Measurements from ENCODE around the gene DNAI7. TPM values are rescaled to one million over a fixed set of nuclear protein-coding genes. Genes with fewer than 3 reads are reported as not detected.

Gene DNAI7
- total and polyA plus RNA-seq, 4 donors, result 0.07 to 0.17 (median 0.14) TPM; not detected in 1

- Histone ChIP-seq H3K36me3 (ENCODE audit: control insufficient read depth in 4 of 4, insufficient read depth in 3 of 4, low read depth in 1 of 4, low read length in 3 of 4) (peaks cover 0 to 2% (median 0%) of the 10 kb centered on the region in 4 donors), H3K27ac (ENCODE audit: low read depth in 1 of 2, low read length in 2 of 2) (no peak overlapping the region), H3K4me3 (ENCODE audit: low read depth in 1 of 3, low read length in 3 of 3) (no peak overlapping the region), H3K27me3 (ENCODE audit: control insufficient read depth in 4 of 4, insufficient read depth in 4 of 4, low read length in 3 of 4) (no peaks in the 10 kb centered on the region), H3K9me3 (ENCODE audit: control insufficient read depth in 4 of 4, low read length in 3 of 4) (no peaks in the 10 kb centered on the region), H3K9ac (ENCODE audit: low read depth in 1 of 2, low read length in 2 of 2) (no peak overlapping the region), H3K4me1 (ENCODE audit: control insufficient read depth in 4 of 4, insufficient read depth in 4 of 4, low read length in 3 of 4) (peaks cover 0 to under 1% (median 0%) of the 10 kb centered on the region in 4 donors)
- 79% methylated on average over 5 of the region's 5 CpGs for whole genome bisulfite sequencing
- DNase-seq (ENCODE audit: low spot score), result no peak
- TF ChIP-seq EGR1 (IDR thresholded peaks at IDR 0.05; ENCODE audit: low read depth in 2 of 2) (no peak), TAF1 (conservative IDR thresholded peaks at IDR 0.05) (no peak), REST (IDR thresholded peaks at IDR 0.05) (no peak), ZBTB33 (IDR thresholded peaks at IDR 0.05) (no peak), HNF4A (conservative IDR thresholded peaks at IDR 0.05) (no peak), HNF4G (IDR thresholded peaks at IDR 0.05) (no peak), RXRA (IDR thresholded peaks at IDR 0.05) (no peak), RAD21 (IDR thresholded peaks at IDR 0.05) (no peak), YY1 (IDR thresholded peaks at IDR 0.05) (no peak), FOXA2 (IDR thresholded peaks at IDR 0.05) (no peak), CTCF (IDR thresholded peaks at IDR 0.05; ENCODE audit: low read depth, low read length, missing input control) (no peak), GABPA (IDR thresholded peaks at IDR 0.05 in 1 of 2, conservative IDR thresholded peaks at IDR 0.05 in 1 of 2) (no peak)
These were observed 130.9 kb downstream of the DNAI7 start for GRCh38 chr12:25063873-25064628.

- H3K27me3 ChIP-seq (ENCODE audit: control insufficient read depth in 4 of 4, insufficient read depth in 4 of 4, low read length in 3 of 4), result no peaks in the 10 kb centered on the region
- H3K9ac ChIP-seq (ENCODE audit: low read depth in 1 of 2, low read length in 2 of 2), result no peak overlapping the region
- no peaks in the 10 kb centered on the region for H3K36me3 ChIP-seq (ENCODE audit: control insufficient read depth in 4 of 4, insufficient read depth in 3 of 4, low read depth in 1 of 4, low read length in 3 of 4)
- no peak for DNase-seq (ENCODE audit: low spot score)
- no peak overlapping the region for H3K4me3 ChIP-seq (ENCODE audit: low read depth in 1 of 3, low read length in 3 of 3)
- H3K27ac ChIP-seq (ENCODE audit: low read depth in 1 of 2, low read length in 2 of 2), result no peak overlapping the region
- no peaks in the 10 kb centered on the region for H3K4me1 ChIP-seq (ENCODE audit: control insufficient read depth in 4 of 4, insufficient read depth in 4 of 4, low read length in 3 of 4)
- no peaks in the 10 kb centered on the region for H3K9me3 ChIP-seq (ENCODE audit: control insufficient read depth in 4 of 4, low read length in 3 of 4)
- no peak for TF ChIP-seq TAF1 (conservative IDR thresholded peaks at IDR 0.05)
- TF ChIP-seq ZBTB33 (IDR thresholded peaks at IDR 0.05), result no peak
- no peak for TF ChIP-seq EGR1 (IDR thresholded peaks at IDR 0.05; ENCODE audit: low read depth in 2 of 2)
- no peak for TF ChIP-seq MAX (IDR thresholded peaks at IDR 0.05)
- no peak for TF ChIP-seq RXRA (IDR thresholded peaks at IDR 0.05)
- no peak for TF ChIP-seq FOXA1 (IDR thresholded peaks at IDR 0.05)
- no peak for TF ChIP-seq HNF4A (conservative IDR thresholded peaks at IDR 0.05)
- no peak for TF ChIP-seq JUND (IDR thresholded peaks at IDR 0.05)
- no peak for TF ChIP-seq NR2F2 (IDR thresholded peaks at IDR 0.05)
- no peak for TF ChIP-seq CTCF (IDR thresholded peaks at IDR 0.05; ENCODE audit: low read depth, low read length, missing input control)
- no peak for TF ChIP-seq FOXA2 (IDR thresholded peaks at IDR 0.05)
These were observed 136.3 kb downstream of the DNAI7 start for GRCh38 chr12:25058658-25059058.

Measured in liver (tissue), 9 donors.